Mesenchymal stem cell (in vitro differentiated cells and primary cell): Measurements from ENCODE around the gene CXCL8.

Experiments
- DNase-seq: peaks from one replicate; pipeline ENCODE4 v3.0.0-alpha.2; 2013
- H2AFZ ChIP-seq: one replicate; pipeline ENCODE4 v1.6.1; 2013; ENCODE audit warnings: low read depth, mild to moderate bottlenecking, control low read depth, inconsistent platforms, low read length, moderate library complexity
- H2AK5ac ChIP-seq: 2 replicates; pipeline ENCODE4 v1.6.1; 2013; ENCODE audit warnings: low read length, moderate library complexity, mild to moderate bottlenecking, inconsistent platforms; ENCODE audit not compliant: severe bottlenecking
- H2BK120ac ChIP-seq: one replicate; pipeline ENCODE4 v1.6.1; 2013; ENCODE audit warnings: low read depth, mild to moderate bottlenecking, inconsistent platforms, low read length, moderate library complexity
- H2BK12ac ChIP-seq, 2 experiments: one replicate each; pipeline ENCODE4 v1.6.1; 2013; ENCODE audit warnings: inconsistent platforms in 2 of 2, low read length in 2 of 2, mild to moderate bottlenecking in 2 of 2, moderate library complexity in 2 of 2, control low read depth in 1 of 2
- H2BK15ac ChIP-seq: one replicate; pipeline ENCODE4 v1.6.1; 2013; ENCODE audit warnings: mild to moderate bottlenecking, low read depth, inconsistent platforms; ENCODE audit not compliant: poor library complexity, severe bottlenecking
- H2BK5ac ChIP-seq: 2 replicates; pipeline ENCODE4 v1.6.1; 2013; ENCODE audit warnings: low read depth, mild to moderate bottlenecking, low read length, control low read depth, inconsistent platforms; ENCODE audit not compliant: poor library complexity, severe bottlenecking
- H3K14ac ChIP-seq, 2 experiments: one replicate each; pipeline ENCODE4 v1.6.1; 2013; ENCODE audit warnings: inconsistent platforms in 2 of 2, low read length in 2 of 2, control low read depth in 1 of 2, mild to moderate bottlenecking in 1 of 2, moderate library complexity in 1 of 2
- H3K18ac ChIP-seq, 2 experiments: one replicate each; pipeline ENCODE4 v1.6.1; 2013; ENCODE audit warnings: inconsistent platforms in 2 of 2, low read length in 2 of 2, control low read depth in 1 of 2, low read depth in 1 of 2, mild to moderate bottlenecking in 1 of 2
- H3K23ac ChIP-seq, 2 experiments: one replicate each; pipeline ENCODE4 v1.6.1; 2013; ENCODE audit warnings: inconsistent platforms in 2 of 2, low read length in 2 of 2, mild to moderate bottlenecking in 2 of 2, moderate library complexity in 2 of 2, control low read depth in 1 of 2
- H3K27ac ChIP-seq: 2 replicates; pipeline ENCODE4 v1.5.1; 2013; ENCODE audit warnings: mild to moderate bottlenecking, moderate library complexity, low read length, control low read depth, inconsistent platforms; ENCODE audit not compliant: poor library complexity, severe bottlenecking
- H3K27me3 ChIP-seq, 2 experiments: 2 replicates each; pipeline versions ENCODE4 v1.6.1 to v1.7.0; 2013; ENCODE audit warnings: low read length in 2 of 2, mild to moderate bottlenecking in 2 of 2, moderate library complexity in 2 of 2, control low read depth in 1 of 2, inconsistent platforms in 1 of 2; ENCODE audit not compliant: control insufficient read depth in 1 of 2, insufficient read depth in 1 of 2
- H3K36me3 ChIP-seq, 2 experiments: 2 replicates each; pipeline versions ENCODE4 v1.6.1 to v1.7.0; 2013; ENCODE audit warnings: low read length in 2 of 2, control low read depth in 1 of 2, inconsistent platforms in 1 of 2, low read depth in 1 of 2, mild to moderate bottlenecking in 1 of 2; ENCODE audit not compliant: insufficient read depth in 2 of 2, control insufficient read depth in 1 of 2
- H3K4ac ChIP-seq, 2 experiments: one replicate each; pipeline ENCODE4 v1.6.1; 2013; ENCODE audit warnings: inconsistent platforms in 2 of 2, low read length in 2 of 2, mild to moderate bottlenecking in 2 of 2, moderate library complexity in 2 of 2, control low read depth in 1 of 2, low read depth in 1 of 2
- H3K4me1 ChIP-seq: 2 replicates; pipeline ENCODE4 v1.6.1; 2013; ENCODE audit warnings: low read depth, low read length, control low read depth; ENCODE audit not compliant: control insufficient read depth, insufficient read depth
- H3K4me2 ChIP-seq: 2 replicates; pipeline ENCODE4 v1.6.1; 2013; ENCODE audit warnings: low read length, mild to moderate bottlenecking, inconsistent platforms; ENCODE audit not compliant: poor library complexity, severe bottlenecking
- H3K4me3 ChIP-seq, 2 experiments: 2 replicates each; pipeline versions ENCODE4 v1.5.1 to v1.7.0; 2013; ENCODE audit warnings: low read length in 2 of 2, mild to moderate bottlenecking in 2 of 2, control low read depth in 1 of 2, low read depth in 1 of 2; ENCODE audit not compliant: insufficient read depth in 1 of 2
- H3K79me1 ChIP-seq: replicated peaks from 2 replicates; pipeline ENCODE4 v1.6.1; 2013; ENCODE audit warnings: mild to moderate bottlenecking, control low read depth, low read length, inconsistent platforms; ENCODE audit not compliant: poor library complexity, severe bottlenecking
- H3K9ac ChIP-seq: 2 replicates; pipeline ENCODE4 v1.7.0; 2013; ENCODE audit warnings: mild to moderate bottlenecking, low read length, moderate library complexity
- H3K9me3 ChIP-seq: 2 replicates; pipeline ENCODE4 v1.7.0; 2013; ENCODE audit warnings: mild to moderate bottlenecking, low read length; ENCODE audit not compliant: control insufficient read depth
- H4K8ac ChIP-seq: one replicate; pipeline ENCODE4 v1.6.1; 2013; ENCODE audit warnings: inconsistent platforms, mild to moderate bottlenecking, low read length, moderate library complexity
- H4K91ac ChIP-seq: one replicate; pipeline ENCODE4 v1.6.1; 2013; ENCODE audit warnings: mild to moderate bottlenecking, low read length, inconsistent platforms
- WGBS: methylation state at CpG from one replicate; pipeline ENCODE4 v1.1.7; 2013; ENCODE audit warnings: mixed read lengths; 5-methylcytosine and 5-hydroxymethylcytosine counted together

Gene CXCL8

DNA sequence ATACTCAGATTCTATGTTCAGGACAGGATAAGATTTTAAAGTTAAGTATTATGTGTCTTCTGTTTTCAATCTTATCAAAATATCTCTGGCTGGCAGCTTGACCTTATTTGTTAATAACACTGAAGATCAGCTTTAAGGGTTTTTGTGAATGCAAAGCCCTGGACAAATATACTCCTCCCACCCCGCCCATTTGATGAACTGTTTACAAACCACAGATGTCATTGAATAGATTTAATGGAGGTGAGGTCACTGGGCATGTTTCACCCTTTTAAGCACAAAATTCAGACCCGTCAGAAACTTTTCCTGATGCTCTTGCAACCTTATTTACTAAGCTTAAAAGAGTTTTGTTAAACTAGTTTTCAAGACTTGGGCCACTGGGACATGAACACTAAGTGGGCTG, 10.1 kb upstream of the CXCL8 start:
- Histone ChIP-seq H4K91ac (no peak overlapping the region), H2AFZ (no peak overlapping the region), H3K14ac (no peak overlapping the region), H3K27ac (no peak overlapping the region), H4K8ac (no peak overlapping the region), H3K9me3 (no peaks in the 10 kb centered on the region), H3K4me1 (peaks cover 4% of the 10 kb centered on the region), H3K4ac (no peak overlapping the region), H2BK12ac (peak overlapping the region in 1 of 2 experiments; percentile 1), H2AK5ac (peak overlapping the region; percentile 2), H2BK15ac (no peak overlapping the region), H3K18ac (peak overlapping the region in 1 of 2 experiments; percentile 65), H2BK120ac (no peak overlapping the region), H3K27me3 (no peaks in the 10 kb centered on the region), H3K23ac (no peak overlapping the region), H3K36me3 (no peaks in the 10 kb centered on the region), H3K4me2 (no peak overlapping the region), H3K79me1 (no peaks in the 10 kb centered on the region), H3K9ac (peak overlapping the region; percentile 70), H2BK5ac (no peak overlapping the region), H3K4me3 (no peak overlapping the region)
- no CpG with 5 or more reads among the region's 2 CpGs for WGBS
- peak; percentile 76 for DNase-seq

DNA sequence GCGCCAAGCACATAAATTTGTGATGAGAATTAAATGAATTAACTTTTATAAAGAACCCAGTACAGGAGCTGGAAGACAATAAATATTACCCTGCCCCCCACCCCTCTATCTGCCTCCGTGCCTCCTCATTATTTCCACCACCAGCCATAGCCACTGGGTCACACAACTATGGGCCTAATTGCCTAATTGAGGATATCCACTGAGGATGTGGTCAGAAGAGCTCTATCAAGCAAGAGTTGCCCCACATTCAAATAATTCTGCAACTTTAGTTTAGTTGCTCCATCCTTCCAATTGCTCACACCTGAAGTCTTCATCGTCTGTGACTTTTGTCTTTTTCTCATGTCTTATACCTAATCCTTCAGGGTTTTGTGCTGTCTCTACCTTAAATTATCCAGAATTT, 9.5 kb upstream of the CXCL8 start:
- H3K36me3 ChIP-seq, result no peaks in the 10 kb centered on the region
- no peak overlapping the region for H4K91ac ChIP-seq
- H2BK15ac ChIP-seq, result no peak overlapping the region
- peaks cover 6% of the 10 kb centered on the region for H3K4me1 ChIP-seq
- H2BK120ac ChIP-seq, result no peak overlapping the region
- H3K79me1 ChIP-seq, result no peaks in the 10 kb centered on the region
- H2BK12ac ChIP-seq, result peak overlapping the region; percentile 99
- H3K4me2 ChIP-seq, result no peak overlapping the region
- no peak overlapping the region for H3K23ac ChIP-seq
- H4K8ac ChIP-seq, result no peak overlapping the region
- H2BK5ac ChIP-seq, result no peak overlapping the region
- WGBS, result 92% methylated on average over 2 of the region's 3 CpGs
- no peaks in the 10 kb centered on the region for H3K27me3 ChIP-seq
- DNase-seq, result no peak
- H3K27ac ChIP-seq, result no peak overlapping the region
- no peak overlapping the region for H3K14ac ChIP-seq
- H3K9ac ChIP-seq, result no peak overlapping the region
- H3K18ac ChIP-seq, result peak overlapping the region; percentile 82 to 86
- peak overlapping the region; percentile 39 for H2AK5ac ChIP-seq
- H3K4me3 ChIP-seq, result no peak overlapping the region
- H3K9me3 ChIP-seq, result no peaks in the 10 kb centered on the region
- H2AFZ ChIP-seq, result no peak overlapping the region
- H3K4ac ChIP-seq, result peak overlapping the region in 1 of 2 experiments; percentile 84

DNA sequence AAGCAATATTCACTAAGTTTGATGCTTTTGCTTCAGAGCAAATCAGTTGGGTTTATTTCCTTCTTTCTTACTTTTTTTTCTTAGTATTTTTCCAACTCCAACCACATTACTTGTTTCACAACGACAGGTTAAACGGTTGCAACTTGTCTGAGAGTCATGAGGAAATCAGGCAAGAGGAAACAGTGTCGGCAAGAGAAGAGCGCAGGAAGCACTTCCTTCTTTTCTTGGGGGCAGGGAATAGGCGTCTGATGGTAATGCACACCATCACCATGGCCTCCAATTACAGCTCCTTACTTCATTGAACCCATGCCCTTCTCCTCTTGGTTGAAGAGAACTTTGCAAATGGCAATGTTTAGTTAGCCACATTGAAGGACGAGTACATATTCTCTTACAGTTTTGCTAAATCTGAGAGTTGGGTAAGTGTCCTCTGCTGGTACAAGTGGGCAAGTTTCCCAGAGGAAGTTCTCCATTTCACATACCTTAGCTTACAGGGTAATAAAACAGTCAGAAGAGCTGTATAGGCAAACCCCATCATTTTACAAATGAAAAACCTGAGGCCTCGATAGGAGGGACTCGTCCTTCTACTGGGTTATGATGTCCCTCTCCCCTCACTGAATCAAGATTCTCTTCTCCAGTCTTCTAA, 8.3 kb upstream of the CXCL8 start:
- WGBS, result 93% methylated on average over 5 of the region's 8 CpGs
- no peaks in the 10 kb centered on the region for H3K79me1 ChIP-seq

DNA sequence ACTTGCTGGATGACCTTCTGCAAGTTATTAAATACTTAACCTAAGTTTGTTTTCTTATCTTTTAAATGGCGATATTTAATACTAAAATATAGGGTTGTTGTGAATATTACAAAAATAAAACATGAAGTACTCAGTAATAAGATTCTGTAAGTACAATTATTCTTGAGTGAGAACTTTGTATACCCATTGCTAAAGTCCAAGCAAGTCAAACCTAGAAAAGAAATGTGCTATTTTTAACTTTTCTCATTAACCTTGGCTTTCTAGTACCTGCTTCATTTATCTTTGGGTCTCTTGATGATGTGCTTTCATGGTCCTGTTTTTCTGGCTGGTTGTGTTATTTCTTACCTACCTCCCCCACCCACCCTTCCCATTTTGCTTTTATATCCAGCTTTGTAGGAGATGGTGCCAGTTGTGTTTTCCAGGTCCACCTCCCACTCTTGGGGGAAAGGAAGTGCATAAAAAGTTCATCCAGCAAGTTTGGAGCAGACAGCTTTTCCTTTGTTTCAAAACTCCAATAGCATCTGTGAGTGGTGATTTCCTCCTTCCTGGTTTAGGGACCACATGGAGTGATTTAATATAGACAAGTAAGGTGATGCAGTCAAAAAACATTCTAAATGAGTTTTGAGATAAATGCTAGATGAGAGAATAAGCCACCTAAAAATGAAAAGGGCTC, 7.5 kb upstream of the CXCL8 start:
- DNase-seq, result no peak
- Histone ChIP-seq H2BK120ac (no peak overlapping the region), H2BK5ac (no peak overlapping the region), H3K27ac (no peak overlapping the region), H2BK12ac (no peak overlapping the region), H3K14ac (no peak overlapping the region), H2AFZ (no peak overlapping the region), H3K18ac (no peak overlapping the region), H3K4ac (no peak overlapping the region), H3K4me2 (no peak overlapping the region), H4K8ac (no peak overlapping the region), H3K9ac (no peak overlapping the region), H3K9me3 (no peaks in the 10 kb centered on the region), H3K27me3 (no peaks in the 10 kb centered on the region), H4K91ac (no peak overlapping the region), H2AK5ac (no peak overlapping the region), H2BK15ac (peak overlapping the region; percentile 36), H3K4me3 (no peak overlapping the region), H3K4me1 (peaks cover 3% of the 10 kb centered on the region), H3K36me3 (no peaks in the 10 kb centered on the region), H3K79me1 (no peaks in the 10 kb centered on the region), H3K23ac (no peak overlapping the region)
- WGBS, result no CpG with 5 or more reads among the region's 1 CpG

More for the DNA sequence above, 8.3 kb upstream of the CXCL8 start:
- peak; percentile 26 for DNase-seq
- peak overlapping the region; percentile 45 for H2BK120ac ChIP-seq
- peak overlapping the region; percentile 33 for H2BK15ac ChIP-seq
- H3K9me3 ChIP-seq, result no peaks in the 10 kb centered on the region
- H3K4me1 ChIP-seq, result peaks cover 3% of the 10 kb centered on the region
- no peak overlapping the region for H3K4me2 ChIP-seq
- no peak overlapping the region for H3K27ac ChIP-seq
- H2AFZ ChIP-seq, result no peak overlapping the region
- H2BK12ac ChIP-seq, result peak overlapping the region; percentile 90 to 95
- no peaks in the 10 kb centered on the region for H3K27me3 ChIP-seq
- H4K8ac ChIP-seq, result peak overlapping the region; percentile 25
- peak overlapping the region in 1 of 2 experiments; percentile 40 for H3K23ac ChIP-seq
- H3K9ac ChIP-seq, result no peak overlapping the region
- H4K91ac ChIP-seq, result peak overlapping the region; percentile 67
- no peak overlapping the region for H3K4me3 ChIP-seq
- H3K14ac ChIP-seq, result no peak overlapping the region
- no peak overlapping the region for H2BK5ac ChIP-seq
- H3K18ac ChIP-seq, result peak overlapping the region in 1 of 2 experiments; percentile 94
- peak overlapping the region in 1 of 2 experiments; percentile 72 for H3K4ac ChIP-seq
- H3K36me3 ChIP-seq, result no peaks in the 10 kb centered on the region
- H2AK5ac ChIP-seq, result peak overlapping the region; percentile 27
